OCI-LY3 (cell line): ENCODE results near the gene TOLLIP.

Source experiments
- CTCF ChIP-seq: fragments of 200-600, 300-600 bp; sonication (generic); IDR thresholded peaks from 2 replicates; pipeline ENCODE4 v1.5.1; 2014; ENCODE audit warnings: antibody characterized with exemption, low read length, low read depth
- EZH2phosphoT487 ChIP-seq: fragments of 200-600 bp; shearing (Covaris generic); IDR thresholded peaks from 2 replicates; pipeline ENCODE4 v1.6.1; 2018; ENCODE audit warnings: antibody characterized with exemption, mixed run types, low read depth

- TF ChIP-seq CTCF, result no peak
- TF ChIP-seq EZH2phosphoT487, result no peak
Observed at GRCh38 chr11:1235901-1236315, 73.5 kb downstream of the TOLLIP start.
